ENCODE results near the gene BRD2. TPM values are rescaled to one million over a fixed set of nuclear protein-coding genes. Genes with fewer than 3 reads are reported as not detected.

The BRD2 gene
- total RNA-seq, 1 donor from 2014 or later = 234 TPM

GRCh38 chr6:32979720-32980487 is 11.5 kb downstream of the BRD2 start:
- Histone ChIP-seq H3K9ac (ENCODE audit: low read length) (no peak overlapping the region), H3K9me3 (ENCODE audit: insufficient read depth, low read depth, low read length) (no peaks in the 10 kb centered on the region), H2AFZ (ENCODE audit: low read depth, low read length) (no peak overlapping the region), H3K4me1 (ENCODE audit: insufficient read depth, low read length) (peaks cover 21% of the 10 kb centered on the region), H4K20me1 (ENCODE audit: insufficient read depth, low read length) (peaks cover 98% of the 10 kb centered on the region), H3K27ac (ENCODE audit: low read depth, low read length) (no peak overlapping the region), H3K4me3 (ENCODE audit: insufficient read depth, low read depth, low read length) (no peak overlapping the region), H3K27me3 (ENCODE audit: insufficient read depth, low read length) (no peaks in the 10 kb centered on the region), H3K79me2 (ENCODE audit: insufficient read depth, low read length) (peaks cover 60% of the 10 kb centered on the region), H3K36me3 (ENCODE audit: insufficient read depth, low read length) (peaks cover 80% of the 10 kb centered on the region), H3K4me2 (ENCODE audit: low read length) (no peak overlapping the region)
- Mint-ChIP-seq H3K27ac (ENCODE audit: unreplicated experiment) (peak overlapping the region; percentile 50), H3K9me3 (ENCODE audit: unreplicated experiment) (no peaks in the 10 kb centered on the region), H3K36me3 (ENCODE audit: low read depth, unreplicated experiment) (peaks cover 33% of the 10 kb centered on the region), H3K4me3 (ENCODE audit: unreplicated experiment) (peak overlapping the region; percentile 69), H3K4me1 (ENCODE audit: low read depth, unreplicated experiment) (peaks cover 53% of the 10 kb centered on the region), H3K27me3 (ENCODE audit: low read depth, unreplicated experiment) (no peaks in the 10 kb centered on the region)
- no peak for DNase-seq (ENCODE audit: low read depth)
- TF ChIP-seq EZH2 (IDR thresholded peaks at IDR 0.05; ENCODE audit: insufficient read depth, low read length) (no peak), CTCF (IDR thresholded peaks at IDR 0.05; ENCODE audit: insufficient read depth, low read depth, low read length) (no peak)
- no peak for FAIRE-seq

GRCh38 chr6:32980488-32981038 is 12.2 kb downstream of the BRD2 start:
- no peaks in the 10 kb centered on the region for H3K9me3 ChIP-seq (ENCODE audit: insufficient read depth, low read depth, low read length)
- H3K4me1 Mint-ChIP-seq (ENCODE audit: low read depth, unreplicated experiment) = peaks cover 51% of the 10 kb centered on the region
- peaks cover 53% of the 10 kb centered on the region for H3K79me2 ChIP-seq (ENCODE audit: insufficient read depth, low read length)
- no peak overlapping the region for H3K4me3 ChIP-seq (ENCODE audit: insufficient read depth, low read depth, low read length)
- no peak overlapping the region for H2AFZ ChIP-seq (ENCODE audit: low read depth, low read length)
- H3K9me3 Mint-ChIP-seq (ENCODE audit: unreplicated experiment) = no peaks in the 10 kb centered on the region
- TF ChIP-seq CTCF (IDR thresholded peaks at IDR 0.05; ENCODE audit: insufficient read depth, low read depth, low read length) = no peak
- no peak for TF ChIP-seq EZH2 (IDR thresholded peaks at IDR 0.05; ENCODE audit: insufficient read depth, low read length)
- peaks cover 91% of the 10 kb centered on the region for H4K20me1 ChIP-seq (ENCODE audit: insufficient read depth, low read length)
- no peak overlapping the region for H3K4me2 ChIP-seq (ENCODE audit: low read length)
- H3K27me3 ChIP-seq (ENCODE audit: insufficient read depth, low read length) = no peaks in the 10 kb centered on the region
- peak overlapping the region; percentile 50 for H3K27ac Mint-ChIP-seq (ENCODE audit: unreplicated experiment)
- peaks cover 17% of the 10 kb centered on the region for H3K4me1 ChIP-seq (ENCODE audit: insufficient read depth, low read length)
- peaks cover 74% of the 10 kb centered on the region for H3K36me3 ChIP-seq (ENCODE audit: insufficient read depth, low read length)
- peaks cover 29% of the 10 kb centered on the region for H3K36me3 Mint-ChIP-seq (ENCODE audit: low read depth, unreplicated experiment)
- DNase-seq (ENCODE audit: low read depth) = no peak
- no peak for FAIRE-seq
- no peak overlapping the region for H3K27ac ChIP-seq (ENCODE audit: low read depth, low read length)
- H3K27me3 Mint-ChIP-seq (ENCODE audit: low read depth, unreplicated experiment) = no peaks in the 10 kb centered on the region
- H3K4me3 Mint-ChIP-seq (ENCODE audit: unreplicated experiment) = no peak overlapping the region
- no peak overlapping the region for H3K9ac ChIP-seq (ENCODE audit: low read length)

Data from astrocyte (in vitro differentiated cells and primary cell).